Neuron (in vitro differentiated cells): ENCODE measurements around the gene WDR93.

ENCODE experiments used
- H2AFZ ChIP-seq: one replicate; pipeline ENCODE4 v1.6.1; 2013; ENCODE audit warnings: low read depth, mild to moderate bottlenecking, inconsistent platforms, low read length, moderate library complexity
- H3K27me3 ChIP-seq: one replicate; pipeline ENCODE4 v1.6.1; 2013; ENCODE audit warnings: low read length; ENCODE audit not compliant: insufficient read depth
- H3K36me3 ChIP-seq: one replicate; pipeline ENCODE4 v1.6.1; 2013; ENCODE audit warnings: low read length; ENCODE audit not compliant: insufficient read depth
- H3K4me1 ChIP-seq: one replicate; pipeline ENCODE4 v1.6.1; 2013; ENCODE audit warnings: low read length; ENCODE audit not compliant: insufficient read depth
- H3K4me3 ChIP-seq: 2 replicates; pipeline ENCODE4 v1.5.1; 2013; ENCODE audit warnings: mild to moderate bottlenecking, low read length, moderate library complexity
- H3K9me3 ChIP-seq: one replicate; pipeline ENCODE4 v1.6.1; 2013; ENCODE audit warnings: low read length

WDR93 gene

GRCh38 chr15:89761929-89762328 lies 71.3 kb downstream of the WDR93 start:
- Histone ChIP-seq H3K27me3 (peaks cover 12% of the 10 kb centered on the region), H3K4me3 (no peak overlapping the region)

DNA sequence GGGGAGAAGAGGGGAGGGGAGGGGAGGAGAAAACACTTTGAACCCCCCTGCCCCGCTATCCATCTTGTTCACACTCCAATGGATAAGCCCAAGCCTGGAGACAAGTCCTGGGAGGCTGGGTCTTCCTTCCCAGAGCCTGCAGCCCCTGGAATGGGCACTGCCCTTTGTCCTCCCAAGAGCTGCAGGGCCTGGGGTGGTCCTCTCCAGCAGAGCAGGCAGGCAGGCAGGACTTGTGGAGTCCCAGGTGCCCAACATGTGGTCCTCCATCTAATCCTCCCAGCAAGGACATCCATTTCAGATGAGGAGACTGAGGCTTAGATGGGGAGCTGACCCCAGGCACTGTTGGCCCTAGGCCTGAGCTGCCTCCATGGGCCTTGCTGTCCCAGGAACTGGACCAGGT lies 75.1 kb downstream of the WDR93 start:
- Histone ChIP-seq H3K4me3 (no peak overlapping the region), H3K9me3 (no peaks in the 10 kb centered on the region), H3K36me3 (no peaks in the 10 kb centered on the region), H2AFZ (no peak overlapping the region), H3K4me1 (no peaks in the 10 kb centered on the region), H3K27me3 (peaks cover 7% of the 10 kb centered on the region)

More at GRCh38 chr15:89761929-89762328, 71.3 kb downstream of the WDR93 start:
- no peak overlapping the region for H2AFZ ChIP-seq
- no peaks in the 10 kb centered on the region for H3K36me3 ChIP-seq
- H3K4me1 ChIP-seq: no peaks in the 10 kb centered on the region
- no peaks in the 10 kb centered on the region for H3K9me3 ChIP-seq

GRCh38 chr15:89766357-89767311 lies 76.0 kb downstream of the WDR93 start:
- Histone ChIP-seq H3K4me3 (no peak overlapping the region), H3K27me3 (peaks cover 7% of the 10 kb centered on the region), H3K36me3 (no peaks in the 10 kb centered on the region), H2AFZ (no peak overlapping the region), H3K9me3 (no peaks in the 10 kb centered on the region), H3K4me1 (no peaks in the 10 kb centered on the region)

- Histone ChIP-seq H3K4me1 (no peaks in the 10 kb centered on the region), H2AFZ (no peak overlapping the region), H3K27me3 (peaks cover 7% of the 10 kb centered on the region), H3K36me3 (no peaks in the 10 kb centered on the region), H3K4me3 (no peak overlapping the region), H3K9me3 (no peaks in the 10 kb centered on the region)
Measured at GRCh38 chr15:89767411-89767915, 76.9 kb downstream of the WDR93 start.

DNA sequence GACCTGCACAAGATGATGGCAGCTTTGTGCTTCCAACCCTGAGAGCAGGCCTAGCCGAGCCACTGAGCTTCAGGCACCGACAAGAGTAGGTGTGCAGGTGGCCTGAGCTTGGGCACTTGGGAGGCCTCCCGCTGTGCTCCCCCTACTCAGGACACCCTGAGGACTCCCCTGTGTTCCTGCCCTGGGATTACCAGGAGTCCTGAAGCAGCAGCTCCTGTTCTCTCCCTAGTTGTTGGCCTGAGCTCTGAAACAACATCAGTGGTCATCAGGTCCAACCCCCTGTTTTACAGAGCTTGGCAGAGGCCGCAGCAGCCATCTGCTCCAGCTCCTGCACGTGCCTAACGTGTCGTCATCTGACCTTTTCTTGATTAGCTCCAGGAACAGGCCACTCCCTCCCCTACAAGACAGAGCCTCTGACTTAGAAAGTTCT lies 77.5 kb downstream of the WDR93 start:
- Histone ChIP-seq H3K4me3 (no peak overlapping the region), H3K27me3 (peaks cover 7% of the 10 kb centered on the region), H3K36me3 (no peaks in the 10 kb centered on the region), H2AFZ (no peak overlapping the region), H3K9me3 (no peaks in the 10 kb centered on the region), H3K4me1 (no peaks in the 10 kb centered on the region)

- peaks cover 7% of the 10 kb centered on the region for H3K27me3 ChIP-seq
- H2AFZ ChIP-seq: no peak overlapping the region
- no peaks in the 10 kb centered on the region for H3K36me3 ChIP-seq
- no peaks in the 10 kb centered on the region for H3K4me1 ChIP-seq
- H3K9me3 ChIP-seq: no peaks in the 10 kb centered on the region
- no peak overlapping the region for H3K4me3 ChIP-seq
Measured at GRCh38 chr15:89769366-89769765, 78.8 kb downstream of the WDR93 start.

GRCh38 chr15:89770041-89770440 lies 79.4 kb downstream of the WDR93 start:
- H3K36me3 ChIP-seq: no peaks in the 10 kb centered on the region
- peaks cover 7% of the 10 kb centered on the region for H3K27me3 ChIP-seq
- no peak overlapping the region for H2AFZ ChIP-seq
- H3K9me3 ChIP-seq: no peaks in the 10 kb centered on the region
- no peaks in the 10 kb centered on the region for H3K4me1 ChIP-seq
- H3K4me3 ChIP-seq: no peak overlapping the region

DNA sequence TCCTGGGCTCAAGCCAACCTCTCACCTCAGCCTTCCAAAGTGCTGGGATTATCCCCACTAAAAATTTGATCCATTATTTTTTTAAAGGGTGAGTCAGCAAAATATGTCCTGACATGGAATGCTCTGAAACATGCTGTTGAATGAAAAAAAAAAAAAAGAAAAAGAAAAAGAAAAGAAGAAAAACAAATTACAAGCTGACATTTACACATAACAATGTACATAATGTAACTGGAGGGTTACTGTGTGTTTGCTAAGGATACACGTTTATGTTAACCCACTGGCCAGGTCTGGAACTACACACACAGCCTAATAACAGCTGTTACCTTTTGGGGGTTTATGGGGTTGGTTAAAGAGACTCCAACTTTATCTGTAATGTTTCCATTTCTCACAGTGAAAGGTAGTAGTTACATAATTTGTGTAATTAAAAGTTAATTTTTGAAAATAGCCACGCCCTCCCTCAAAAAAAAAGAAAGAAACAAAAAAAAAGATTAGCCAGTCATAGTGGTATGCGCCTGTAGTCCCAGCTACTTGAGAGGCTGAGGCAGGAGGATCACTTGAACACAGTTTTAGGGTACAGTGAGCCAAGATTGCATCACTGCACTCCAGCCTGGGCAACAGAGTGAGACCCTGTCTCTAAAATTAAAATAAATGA lies 82.4 kb downstream of the WDR93 start:
- Histone ChIP-seq H3K27me3 (peaks cover 3% of the 10 kb centered on the region), H3K36me3 (no peaks in the 10 kb centered on the region), H3K4me3 (no peak overlapping the region), H3K4me1 (no peaks in the 10 kb centered on the region), H3K9me3 (no peaks in the 10 kb centered on the region), H2AFZ (no peak overlapping the region)

DNA sequence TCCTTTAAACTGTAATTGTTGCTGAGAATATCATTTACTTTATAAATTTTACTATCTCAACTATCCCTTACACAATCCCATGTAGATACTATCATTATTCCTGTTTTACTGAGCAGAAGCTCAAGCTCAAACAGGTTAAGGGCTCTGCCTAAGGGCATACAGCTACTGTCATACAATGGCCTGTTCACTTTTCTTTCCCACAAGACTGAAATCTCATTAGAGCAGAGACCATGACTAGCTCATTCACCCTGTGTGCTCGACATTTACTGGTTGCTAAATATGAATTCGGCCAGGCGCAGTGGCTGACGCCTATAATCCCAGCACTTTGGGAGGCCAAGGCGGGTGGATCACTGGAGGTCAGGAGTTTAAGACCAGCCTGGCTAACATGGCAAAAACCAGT lies 83.9 kb downstream of the WDR93 start:
- Histone ChIP-seq H2AFZ (no peak overlapping the region), H3K36me3 (no peaks in the 10 kb centered on the region), H3K9me3 (no peaks in the 10 kb centered on the region), H3K4me1 (no peaks in the 10 kb centered on the region), H3K27me3 (peaks cover 7% of the 10 kb centered on the region), H3K4me3 (no peak overlapping the region)

GRCh38 chr15:89775815-89776214 lies 85.2 kb downstream of the WDR93 start:
- Histone ChIP-seq H3K9me3 (no peaks in the 10 kb centered on the region), H3K36me3 (no peaks in the 10 kb centered on the region), H3K4me1 (no peaks in the 10 kb centered on the region), H3K4me3 (no peak overlapping the region), H2AFZ (no peak overlapping the region), H3K27me3 (peaks cover 7% of the 10 kb centered on the region)

DNA sequence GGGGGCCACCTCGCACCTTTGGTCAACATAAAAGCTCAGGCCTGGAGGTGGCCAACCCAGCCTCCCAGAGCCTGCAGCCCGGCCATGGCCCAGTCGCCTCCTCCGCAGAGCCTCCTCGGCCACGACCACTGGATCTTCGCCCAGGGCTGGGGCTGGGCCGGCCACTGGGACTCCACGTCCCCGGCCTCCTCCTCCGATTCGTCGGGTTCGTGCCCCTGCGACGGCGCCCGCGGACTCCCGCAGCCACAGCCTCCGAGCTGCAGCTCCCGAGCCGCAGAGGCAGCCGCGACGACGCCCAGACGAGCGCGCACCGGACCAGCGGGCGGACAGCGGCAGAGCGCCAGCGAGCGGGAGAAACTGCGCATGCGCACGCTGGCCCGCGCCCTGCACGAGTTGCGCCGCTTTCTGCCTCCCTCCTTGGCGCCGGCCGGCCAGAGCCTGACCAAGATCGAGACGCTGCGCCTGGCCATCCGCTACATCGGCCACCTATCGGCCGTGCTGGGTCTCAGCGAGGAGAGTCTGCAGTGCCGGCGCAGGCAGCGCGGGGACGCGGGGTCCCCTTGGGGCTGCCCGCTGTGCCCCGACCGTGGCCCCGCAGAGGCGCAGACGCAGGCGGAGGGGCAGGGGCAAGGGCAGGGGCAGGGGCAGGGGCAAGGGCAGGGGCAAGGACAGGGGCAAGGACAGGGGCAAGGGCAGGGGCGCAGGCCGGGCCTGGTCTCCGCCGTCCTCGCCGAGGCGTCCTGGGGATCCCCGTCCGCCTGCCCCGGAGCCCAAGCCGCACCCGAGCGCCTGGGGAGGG lies 85.9 kb downstream of the WDR93 start, which contains the start of gene MESP2:
TSS of gene MESP2 (plus strand) at position 59 of the 799 bp plus-strand sequence. CDS start at position 85, 26 bp downstream.
- peaks cover 7% of the 10 kb centered on the region for H3K27me3 ChIP-seq

DNA sequence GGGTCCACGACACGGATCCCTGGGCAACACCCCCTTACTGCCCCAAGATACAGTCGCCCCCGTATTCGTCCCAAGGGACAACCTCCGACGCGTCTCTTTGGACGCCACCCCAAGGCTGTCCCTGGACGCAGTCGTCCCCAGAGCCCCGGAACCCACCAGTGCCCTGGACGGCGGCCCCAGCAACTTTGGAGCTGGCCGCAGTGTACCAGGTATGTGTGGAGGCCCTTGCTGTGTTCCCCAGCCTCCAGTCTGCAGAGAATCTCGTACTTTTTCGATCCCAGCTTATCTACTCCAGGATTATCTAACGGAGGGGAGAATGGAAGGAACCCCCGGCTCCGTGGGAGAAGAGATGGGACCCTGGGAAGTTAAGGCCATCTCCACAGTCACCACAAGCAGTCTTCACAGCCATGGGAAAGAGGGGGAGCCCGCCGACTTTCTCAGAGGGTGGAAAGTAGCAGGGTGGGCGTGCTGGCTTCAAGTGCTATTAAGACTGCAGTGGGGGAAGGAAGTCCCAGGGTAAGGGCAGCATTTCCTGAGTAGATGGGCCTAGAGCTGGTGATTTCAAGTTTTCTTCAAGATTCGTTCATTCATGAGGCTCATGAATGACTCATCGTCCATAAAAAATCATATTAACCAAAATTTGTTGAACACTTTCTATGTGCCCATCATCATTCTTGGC lies 86.6 kb downstream of the WDR93 start:
- Histone ChIP-seq H3K9me3 (no peaks in the 10 kb centered on the region), H3K4me3 (no peak overlapping the region), H3K36me3 (no peaks in the 10 kb centered on the region), H2AFZ (peak overlapping the region; percentile 52), H3K27me3 (peaks cover 7% of the 10 kb centered on the region), H3K4me1 (no peaks in the 10 kb centered on the region)

More for the DNA sequence above, 85.9 kb downstream of the WDR93 start, which contains the start of gene MESP2:
- peak within 1 kb of the TSS; percentile 19 for H3K4me3 ChIP-seq
- no peaks in the 10 kb centered on the region for H3K4me1 ChIP-seq
- H2AFZ ChIP-seq: peak within 1 kb of the TSS; percentile 52
- no peaks in the 10 kb centered on the region for H3K9me3 ChIP-seq
- H3K36me3 ChIP-seq: no peaks in the 10 kb centered on the region
